Heart left ventricle (tissue), 16 donors: Measurements from ENCODE around the gene TNRC18. TPM values are rescaled to one million over a fixed set of nuclear protein-coding genes. Genes with fewer than 3 reads are reported as not detected.
A peak's percentile ranks its signal among the peaks of the same experiment; 100 is the strongest.

Experiments used
- ATAC-seq, 4 donors: fragments of 200-7000 bp; cut with Tn5 transposase; one replicate each; pipeline ENCODE4 v1.9.1; 2020 to 2022; ENCODE audit warnings: moderate library complexity in 4 of 4, mild to moderate bottlenecking in 3 of 4, moderate number of reproducible peaks in 1 of 4
- DNase-seq, 5 donors: peaks; one replicate each; pipeline ENCODE4 v3.0.0-alpha.2; 2020
- H3K27ac ChIP-seq, 12 donors: fragments of 200-600 bp; sonication (generic) in 4 of 12; one replicate each; pipeline versions ENCODE4 v1.5.0 to v1.8.0; 2016 to 2022; ENCODE audit warnings: mild to moderate bottlenecking in 2 of 12
- H3K27me3 ChIP-seq, 9 donors: fragments of 200-600 bp; sonication (generic) in 2 of 9; one replicate each; pipeline versions ENCODE4 v1.5.1 to v1.8.0; 2016 to 2022; ENCODE audit warnings: mild to moderate bottlenecking in 3 of 9
- H3K36me3 ChIP-seq, 9 donors: fragments of 200-600 bp; sonication (generic) in 2 of 9; one replicate each; pipeline versions ENCODE4 v1.5.0 to v1.8.0; 2018 to 2022; ENCODE audit warnings: mild to moderate bottlenecking in 2 of 9
- H3K4me1 ChIP-seq, 12 donors: fragments of 200-600 bp; sonication (generic) in 4 of 12; one replicate each; pipeline versions ENCODE4 v1.5.0 to v1.8.0; 2016 to 2022; ENCODE audit warnings: mild to moderate bottlenecking in 3 of 12
- H3K4me3 ChIP-seq, 12 donors: fragments of 200-600 bp; sonication (generic) in 4 of 12; one replicate each; pipeline versions ENCODE4 v1.5.0 to v1.8.0; 2017 to 2022; ENCODE audit warnings: mild to moderate bottlenecking in 9 of 12, moderate library complexity in 4 of 12
- H3K9me3 ChIP-seq, 12 donors: fragments of 200-600 bp; sonication (generic) in 4 of 12; one replicate each; pipeline versions ENCODE4 v1.5.0 to v1.8.0; 2016 to 2022; ENCODE audit warnings: mild to moderate bottlenecking in 1 of 12
- CTCF ChIP-seq, 12 donors: fragments of 200-600 bp; sonication (generic) in 4 of 12; IDR thresholded peaks; one replicate each; pipeline versions ENCODE4 v1.5.0 to v1.8.0; 2018 to 2022; ENCODE audit warnings: antibody characterized with exemption in 12 of 12, mild to moderate bottlenecking in 5 of 12
- POLR2A ChIP-seq, 2 donors: fragments of 450-650 bp; IDR thresholded peaks; one replicate each; pipeline ENCODE4 v1.6.1; 2017; ENCODE audit warnings: antibody characterized with exemption in 2 of 2, mild to moderate bottlenecking in 2 of 2, moderate library complexity in 2 of 2
- WGBS, 4 donors: extraction: QIAGEN DNeasy Blood & Tissue Kit in 2 of 4; methylation state at CpG; one replicate each; pipeline versions ENCODE4 v1.1.5 to v1.1.7; 2013 to 2018; 5-methylcytosine and 5-hydroxymethylcytosine counted together
- intact Hi-C, 10 donors: fragments of 100-400 bp; cut with DNase I; formaldehyde crosslinking; loops; one replicate each; pipeline versions ENCODE4 v1.11.1 to v1.14.2; 2022
- polyA plus RNA-seq, 2 donors: library from polyadenylated mRNA; stranded (reverse); fragments of 200-250 nt; gene quantifications; one replicate each; pipeline ENCODE4 v1.2.3, GENCODE V29; 2013
- total RNA-seq, 9 donors: library from RNA; depleted of rRNA in 2 of 9; stranded (reverse); fragments of >200 nt in 2 of 9; fragmentation: NEBNext Ultra II Directional in 3 of 9; extraction: Animal tissue kit (Norgen Biotek cat#: 25700) in 3 of 9; gene quantifications; one replicate each; pipeline versions ENCODE4 v1.1.0 to v1.2.4, GENCODE V29; 2016 to 2023
- donor health status: ischemic (EF 13 %, LVEDD 7.1; RV severe dilation, severe dysfunction).
- donor health status: healthy with polysubstance abuse.
- donor health status: DM: no; HTN: yes; CAD: no.
- donor health status: DM: no; HTN: no; CAD: no.
- donor health status: ischemic (EF 25% LVEDD 6.9; RV normal size, moderate dysfunction).
- donor health status: ischemic (EF 25% LVEDD 5.7; RV mildly dilated, moderate dysfunction).
- donor health status: healthy.
- donor health status: DM: yes; HTN: yes; CAD: no.
- donor health status: ischemic (EF 35%, LVEDD 5.7; RV mildly dilated, moderate dysfunction).
- donor health status: nonischemic (EF 11% LVEDD 7.7; RV severe dilation, severe dysfunction).
- donor health status: DM: yes; HTN: yes; CAD: no.
- donor health status: PGD.
- donor health status: ischemic (EF 29% LVEDD 5.4; RV normal size, mild dysfunction).
- donor health status: nonischemic (EF 23%, LVEDD 6.1; RV moderate dilation, normal function).

The TNRC18 gene
- total and polyA plus RNA-seq, 11 donors: 23.4 to 66.6 (median 33.7) TPM

DNA sequence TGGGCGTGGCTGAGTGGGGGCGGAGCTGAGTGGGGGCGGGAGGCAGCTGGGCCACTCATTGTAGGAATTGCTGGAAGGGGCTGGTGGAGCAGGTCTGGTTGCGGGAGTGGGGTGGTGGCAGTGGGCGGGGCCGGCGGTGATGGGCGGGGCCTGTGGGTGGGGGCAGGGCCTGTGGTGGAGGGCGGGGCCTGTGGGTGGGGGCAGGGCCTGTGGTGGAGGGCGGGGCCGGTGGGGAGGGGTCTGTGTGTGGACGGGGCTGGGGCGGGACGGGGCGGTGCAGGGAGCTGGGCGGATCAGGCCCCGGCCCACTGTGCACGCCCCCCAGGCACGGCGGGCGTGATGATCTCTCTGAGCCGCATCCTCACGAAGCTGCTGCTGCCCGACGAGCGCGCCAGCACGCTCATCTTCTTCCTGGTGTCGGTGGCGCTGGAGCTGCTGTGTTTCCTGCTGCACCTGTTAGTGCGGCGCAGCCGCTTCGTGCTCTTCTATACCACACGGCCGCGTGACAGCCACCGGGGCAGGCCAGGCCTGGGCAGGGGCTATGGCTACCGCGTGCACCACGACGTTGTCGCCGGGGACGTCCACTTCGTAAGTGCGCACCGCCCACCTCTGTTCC, 126.9 kb downstream of the TNRC18 start:
- peaks cover 0 to 6% (median 0%) of the 10 kb centered on the region in 12 donors for H3K4me1 ChIP-seq
- WGBS, 4 donors: 20 to 22% (median 21%) methylated on average over 19 to 48 of the region's 48 CpGs; no CpG with 5 or more reads in 1 of the 4 donors
- no peak for TF ChIP-seq POLR2A (IDR thresholded peaks at IDR 0.05)
- TF ChIP-seq CTCF (IDR thresholded peaks at IDR 0.05): no peak
- intact Hi-C loops: no loop called here
- ATAC-seq (no peak), DNase-seq (no peak)
- H3K27ac ChIP-seq: no peak overlapping the region
- peaks cover 0 to 26% (median 4%) of the 10 kb centered on the region in 9 donors for H3K27me3 ChIP-seq
- peak overlapping the region in 1 of 12 donors; percentile 30 for H3K4me3 ChIP-seq
- H3K36me3 ChIP-seq: no peaks in the 10 kb centered on the region
- H3K9me3 ChIP-seq: no peaks in the 10 kb centered on the region

GRCh38 chr7:5296015-5296610, 127.5 kb downstream of the TNRC18 start:
- no peak overlapping the region for H3K4me3 ChIP-seq
- no peaks in the 10 kb centered on the region for H3K9me3 ChIP-seq
- 39 to 53% (median 45%) methylated on average over 14 to 29 of the region's 29 CpGs for WGBS, 4 donors
- intact Hi-C loops: no loop called here
- H3K27ac ChIP-seq: no peak overlapping the region
- peaks cover 0 to 6% (median 0%) of the 10 kb centered on the region in 12 donors for H3K4me1 ChIP-seq
- no peaks in the 10 kb centered on the region for H3K36me3 ChIP-seq
- ATAC-seq (no peak), DNase-seq (no peak)
- peaks cover 0 to 26% (median 4%) of the 10 kb centered on the region in 9 donors for H3K27me3 ChIP-seq
- TF ChIP-seq POLR2A (IDR thresholded peaks at IDR 0.05) (no peak), CTCF (IDR thresholded peaks at IDR 0.05) (no peak)

GRCh38 chr7:5295039-5296014, 128.3 kb downstream of the TNRC18 start:
- peaks cover 0 to 6% (median 0%) of the 10 kb centered on the region in 12 donors for H3K4me1 ChIP-seq
- DNase-seq (no peak), ATAC-seq (no peak)
- H3K9me3 ChIP-seq: no peaks in the 10 kb centered on the region
- no peak overlapping the region for H3K4me3 ChIP-seq
- TF ChIP-seq CTCF (IDR thresholded peaks at IDR 0.05) (no peak), POLR2A (IDR thresholded peaks at IDR 0.05) (no peak)
- 82 to 89% (median 83%) methylated on average over 19 to 33 of the region's 33 CpGs for WGBS, 4 donors
- no peak overlapping the region for H3K27ac ChIP-seq
- peaks cover 0 to 26% (median 4%) of the 10 kb centered on the region in 9 donors for H3K27me3 ChIP-seq
- intact Hi-C loops: no loop called here
- H3K36me3 ChIP-seq: no peaks in the 10 kb centered on the region
